Endometrial microvascular endothelial cells (primary cell): Measurements from ENCODE around the gene SPOUT1. TPM values are rescaled to one million over a fixed set of nuclear protein-coding genes. Genes with fewer than 3 reads are reported as not detected.
"Not testable (repeated sequence)": the region's sequence is repeated elsewhere in the genome, so short reads cannot be mapped to it uniquely, and the experiment has no call there.

Experiments used
- in situ Hi-C: cut with HindIII; loops from 2 replicates; pipeline ENCODE4 v1.10.0; 2017; ENCODE audit warnings: low sequenced_read_pairs, low pct_unique_long_range_greater_than_20kb; ENCODE audit errors: inconsistent ontology term
- total RNA-seq: library from RNA; depleted of rRNA; stranded (reverse); fragments of >200 nt; gene quantifications from one replicate; pipeline ENCODE4 v1.2.3, GENCODE V29; 2015; ENCODE audit errors: inconsistent ontology term

Gene SPOUT1
- total RNA-seq, 1 donor from 2014 or later, result 27.0 TPM

GRCh38 chr9:128818839-128819715, 10.5 kb downstream of the SPOUT1 start:
- in situ Hi-C loops, result no loop called here

DNA sequence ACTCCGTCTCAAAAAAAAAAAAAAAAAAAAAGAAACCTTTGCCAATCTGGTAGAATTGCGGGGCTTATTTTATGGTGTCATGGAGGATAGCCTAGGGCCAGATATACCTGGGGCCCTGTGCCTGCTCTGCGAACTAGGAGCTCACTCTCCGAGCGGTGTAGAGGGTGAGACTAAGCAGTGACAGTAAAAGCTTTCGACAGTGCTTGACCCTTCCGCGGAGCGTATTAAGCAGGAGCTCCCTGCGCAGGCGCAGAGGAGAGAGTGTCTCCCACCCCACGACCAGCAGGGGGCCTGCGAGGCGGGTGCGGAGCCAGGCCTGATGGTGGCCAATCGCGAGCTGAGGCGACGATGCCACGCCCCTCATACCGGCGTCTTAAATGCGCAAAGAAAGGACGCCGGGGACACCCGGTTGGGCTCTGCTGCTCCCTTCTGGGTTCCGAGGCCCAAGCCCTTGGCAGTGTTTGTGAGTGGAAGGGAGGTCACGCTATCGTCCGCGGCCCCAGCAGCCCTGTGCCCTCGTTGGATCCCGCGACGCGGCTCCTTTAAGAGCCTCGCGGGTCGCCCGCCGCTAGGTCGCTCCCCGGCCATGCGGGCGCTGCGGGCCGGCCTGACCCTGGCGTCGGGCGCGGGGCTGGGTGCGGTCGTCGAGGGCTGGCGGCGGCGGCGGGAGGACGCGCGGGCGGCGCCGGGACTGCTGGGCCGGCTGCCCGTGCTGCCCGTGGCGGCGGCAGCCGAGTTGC, 11.3 kb downstream of the SPOUT1 start, which contains the start of gene ENDOG:
Gene ENDOG, plus strand, starts transcription at position 402 of the 740 bp plus-strand sequence. Its CDS starts 185 bp downstream, at position 587.
- in situ Hi-C loops, result no loop called here

DNA sequence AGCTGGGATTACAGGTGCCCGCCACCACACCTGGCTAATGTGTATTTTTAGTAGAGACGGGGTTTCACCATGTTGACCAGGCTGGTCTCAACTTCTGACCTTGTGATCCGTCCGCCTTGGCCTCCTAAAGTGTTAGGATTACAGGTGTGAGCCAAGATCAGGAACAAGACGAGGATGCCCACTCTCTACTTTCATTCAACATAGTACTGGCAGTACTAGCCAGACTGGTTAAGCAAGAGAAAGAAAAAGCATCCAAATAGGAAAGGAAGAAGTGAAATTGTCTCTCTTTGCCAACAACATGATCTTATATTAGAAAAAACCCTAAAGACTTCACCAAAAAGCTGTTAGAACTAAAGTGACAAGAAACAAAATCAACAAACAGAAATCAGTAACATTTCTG, 18.7 kb downstream of the SPOUT1 start:
- in situ Hi-C loops, result no loop called here

DNA sequence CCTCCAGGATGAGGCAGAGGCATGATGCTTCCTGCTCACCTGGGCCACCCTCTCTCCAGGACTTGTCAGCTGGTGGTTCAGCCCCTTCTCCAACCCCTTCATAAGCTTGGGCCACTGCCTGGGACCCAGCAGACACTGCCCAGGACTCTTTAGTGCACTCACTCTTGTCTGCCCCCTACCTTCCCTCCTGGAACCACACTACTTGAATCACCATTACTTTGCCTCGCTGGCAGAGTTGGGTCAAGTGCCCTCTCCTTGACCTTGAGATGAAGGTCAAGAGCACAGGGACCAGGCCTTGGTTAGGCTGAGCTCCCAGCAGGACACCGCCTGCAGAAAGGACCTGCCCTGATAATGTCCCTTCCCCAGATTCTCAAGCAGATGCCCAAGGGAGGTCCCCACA, 19.8 kb downstream of the SPOUT1 start:
- in situ Hi-C loops, result no loop called here

DNA sequence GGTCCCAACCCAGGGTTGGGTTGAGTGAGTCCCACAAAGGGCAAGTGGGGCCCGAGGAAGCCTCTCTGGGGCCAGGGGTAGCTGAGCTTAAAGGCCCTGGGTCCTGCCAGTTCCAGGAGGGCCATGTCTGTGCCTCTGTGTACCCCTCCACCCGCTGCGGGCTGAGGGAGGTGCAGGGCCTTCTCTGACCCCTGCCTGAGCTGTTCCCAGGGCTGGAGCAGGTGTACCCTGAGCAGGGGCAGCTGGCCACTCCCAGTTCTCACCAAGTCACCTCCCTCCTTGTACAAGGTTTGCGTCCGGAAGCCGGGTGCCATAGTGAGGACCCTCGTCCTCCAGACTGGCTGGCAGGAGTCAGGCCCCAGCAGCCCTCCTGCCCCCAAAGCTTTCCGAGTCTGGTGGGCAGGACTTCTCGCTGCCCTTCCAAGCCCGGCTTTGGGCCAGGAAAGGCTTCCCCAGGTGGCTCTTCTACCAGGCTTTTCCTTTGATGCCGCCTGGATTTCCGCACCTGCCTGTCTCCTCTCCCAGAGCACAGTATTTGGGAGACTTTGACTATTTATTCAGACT, 20.5 kb downstream of the SPOUT1 start:
- in situ Hi-C loops, result no loop called here

- in situ Hi-C loops, result no loop called here
Measured at GRCh38 chr9:128808543-128808942, 21.1 kb downstream of the SPOUT1 start.

- in situ Hi-C loops, result no loop called here
Measured at GRCh38 chr9:128807827-128808226, 21.8 kb downstream of the SPOUT1 start.

DNA sequence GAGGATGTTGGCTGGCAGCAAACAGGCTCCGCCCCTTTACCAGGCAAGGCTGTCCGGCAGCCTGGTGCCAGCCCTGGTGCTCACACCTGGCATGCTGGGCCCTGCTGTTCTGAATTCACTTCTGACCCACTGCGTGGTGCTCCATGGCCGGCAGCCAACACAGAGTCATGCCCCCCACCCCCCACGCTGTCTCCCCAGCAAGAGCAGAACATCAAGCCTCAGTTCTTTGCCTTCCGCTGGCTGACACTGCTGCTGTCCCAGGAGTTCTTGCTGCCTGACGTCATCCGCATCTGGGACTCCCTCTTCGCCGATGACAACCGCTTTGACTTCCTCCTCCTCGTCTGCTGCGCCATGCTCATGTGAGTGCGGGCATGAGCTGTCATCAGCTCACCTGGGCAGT, 23.9 kb downstream of the SPOUT1 start:
- in situ Hi-C loops, result no loop called here

- in situ Hi-C loops, result no loop called here
Measured at GRCh38 chr9:128802482-128802881, 27.1 kb downstream of the SPOUT1 start.

DNA sequence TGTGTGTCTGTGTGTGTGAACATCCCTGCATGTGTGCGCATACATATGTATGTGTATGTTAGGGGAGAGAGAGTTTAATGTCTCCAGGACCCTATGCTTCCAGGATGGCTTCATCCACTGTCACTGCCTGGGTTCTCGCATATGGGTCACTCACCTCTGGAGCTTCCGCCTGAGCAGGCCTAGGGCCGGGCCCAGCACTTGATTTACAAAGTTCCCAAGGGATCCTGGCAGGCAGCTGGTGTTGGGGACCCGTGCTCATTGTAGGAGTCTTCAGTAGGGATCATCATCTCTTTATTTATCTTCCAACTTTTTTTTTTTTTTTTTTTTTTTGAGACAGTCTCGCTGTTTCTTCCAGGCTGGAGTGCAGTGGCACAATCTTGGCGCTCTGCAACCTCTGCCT, 29.5 kb downstream of the SPOUT1 start:
- in situ Hi-C loops, result no loop called here

GRCh38 chr9:128798896-128799295, 30.7 kb downstream of the SPOUT1 start:
- in situ Hi-C loops, result no loop called here

DNA sequence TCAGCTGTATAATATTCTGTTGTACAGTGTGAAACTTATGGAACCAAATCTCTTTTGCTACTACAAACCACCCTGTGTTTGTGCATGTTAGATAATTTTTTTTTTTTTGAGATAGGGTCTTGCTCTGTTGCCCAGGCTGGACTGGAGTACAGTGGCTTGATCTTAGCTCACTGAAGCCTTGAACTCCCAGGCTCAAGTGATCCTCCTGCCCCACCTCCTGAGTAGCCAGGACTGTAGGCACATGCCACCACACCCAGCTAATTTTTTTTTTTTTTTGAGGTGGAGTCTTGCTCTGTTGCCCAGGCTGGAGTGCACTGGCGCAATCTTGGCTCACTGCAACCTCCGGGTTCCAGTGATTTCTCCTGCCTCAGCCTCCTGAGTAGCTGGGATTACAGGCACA, 34.6 kb downstream of the SPOUT1 start:
- in situ Hi-C loops, result not testable (repeated sequence)

DNA sequence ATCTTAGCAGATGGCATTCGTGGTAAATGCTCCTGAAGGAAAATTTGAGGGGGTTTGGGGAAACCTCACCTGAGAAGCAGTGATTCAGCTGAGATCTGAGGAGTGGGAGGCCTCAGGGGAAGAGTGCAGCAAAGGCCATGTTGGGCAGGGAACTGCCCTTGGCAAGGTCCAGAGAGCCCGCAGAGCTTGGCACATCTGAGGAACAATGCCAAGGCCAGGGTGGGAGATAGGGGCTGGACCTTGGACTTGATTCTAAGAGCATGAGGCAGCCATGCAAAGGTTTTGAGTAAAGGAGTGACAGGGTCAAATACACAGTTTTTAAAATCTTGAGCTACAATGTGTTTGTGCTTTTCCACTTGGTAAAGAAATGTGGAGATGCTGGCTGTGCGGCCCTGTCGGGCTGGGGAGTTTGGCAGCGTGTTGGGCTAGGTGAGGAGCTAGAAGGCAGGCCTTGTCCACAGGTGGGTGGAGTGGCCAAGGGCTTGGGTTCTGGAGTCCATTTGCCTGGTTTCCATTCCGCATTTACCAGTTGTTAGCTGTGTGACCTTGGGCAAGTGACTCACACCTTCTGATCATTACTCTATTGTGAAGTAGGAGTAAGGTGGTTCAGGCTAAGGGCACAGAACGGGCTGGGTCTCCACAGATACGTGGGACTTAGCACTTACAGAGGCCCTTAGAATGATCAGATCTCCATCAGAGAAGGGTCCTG, 36.5 kb downstream of the SPOUT1 start:
- in situ Hi-C loops, result no loop called here

DNA sequence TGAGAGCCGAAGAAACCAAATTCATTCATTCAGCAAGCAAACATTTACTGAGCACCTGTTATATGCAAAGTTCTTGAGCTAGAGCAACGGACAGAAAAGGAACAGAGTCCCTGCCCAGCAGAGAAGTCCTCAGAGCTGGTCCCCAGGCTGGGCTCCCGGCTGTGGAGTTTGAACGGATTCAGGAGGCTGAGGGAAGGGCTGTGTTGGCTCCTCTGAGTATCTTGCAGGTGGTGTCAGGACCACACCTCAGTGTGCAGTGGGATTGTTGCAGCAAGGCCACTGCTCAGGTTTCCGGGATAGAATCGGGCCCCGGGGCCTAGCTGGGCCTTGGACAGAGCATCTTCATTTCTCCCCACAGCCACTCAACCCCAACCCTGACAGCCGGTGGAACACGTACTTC, 37.5 kb downstream of the SPOUT1 start:
- in situ Hi-C loops, result no loop called here

- in situ Hi-C loops, result no loop called here
Measured at GRCh38 chr9:128790536-128790935, 39.1 kb downstream of the SPOUT1 start.

DNA sequence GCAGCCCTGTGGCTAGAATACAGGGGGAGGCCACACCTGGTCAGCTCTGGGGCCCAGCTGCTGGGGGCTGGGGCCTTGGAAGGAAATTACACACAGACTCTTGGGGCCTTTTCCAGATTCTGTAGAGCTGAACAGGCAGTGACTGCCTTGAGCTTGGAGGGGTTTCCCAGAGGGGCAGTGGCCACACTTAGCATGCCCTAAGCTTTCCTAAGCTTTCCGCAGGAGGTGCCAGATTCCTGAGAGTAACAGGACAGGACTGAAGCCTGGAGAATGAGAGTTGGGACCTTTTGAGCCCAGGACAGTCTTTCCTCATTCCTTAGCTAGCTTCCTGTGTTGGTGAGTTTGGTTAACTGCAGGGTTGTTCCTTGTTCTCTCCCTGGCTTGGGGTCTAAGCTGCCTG, 41.1 kb downstream of the SPOUT1 start:
- in situ Hi-C loops, result no loop called here

DNA sequence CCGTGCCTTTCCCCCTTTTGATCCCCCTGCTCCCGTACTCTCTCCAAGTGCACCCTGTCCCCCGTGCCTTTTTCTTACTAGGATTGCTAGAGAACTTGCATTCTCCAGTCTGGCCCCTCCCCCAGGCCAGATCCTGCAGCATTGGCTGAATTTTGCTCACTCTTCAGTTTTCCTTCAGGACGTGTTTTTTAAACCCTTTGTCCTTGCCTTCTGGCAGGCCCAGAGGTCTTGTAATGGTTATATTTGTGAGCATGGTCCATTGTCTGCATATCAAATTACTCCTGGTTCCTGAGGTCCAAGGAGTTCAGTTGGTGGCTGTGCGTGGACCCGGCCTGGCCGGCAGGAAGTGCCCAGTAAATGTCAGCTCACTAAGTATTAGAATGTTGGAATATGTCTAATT, 41.9 kb downstream of the SPOUT1 start:
- in situ Hi-C loops, result no loop called here

DNA sequence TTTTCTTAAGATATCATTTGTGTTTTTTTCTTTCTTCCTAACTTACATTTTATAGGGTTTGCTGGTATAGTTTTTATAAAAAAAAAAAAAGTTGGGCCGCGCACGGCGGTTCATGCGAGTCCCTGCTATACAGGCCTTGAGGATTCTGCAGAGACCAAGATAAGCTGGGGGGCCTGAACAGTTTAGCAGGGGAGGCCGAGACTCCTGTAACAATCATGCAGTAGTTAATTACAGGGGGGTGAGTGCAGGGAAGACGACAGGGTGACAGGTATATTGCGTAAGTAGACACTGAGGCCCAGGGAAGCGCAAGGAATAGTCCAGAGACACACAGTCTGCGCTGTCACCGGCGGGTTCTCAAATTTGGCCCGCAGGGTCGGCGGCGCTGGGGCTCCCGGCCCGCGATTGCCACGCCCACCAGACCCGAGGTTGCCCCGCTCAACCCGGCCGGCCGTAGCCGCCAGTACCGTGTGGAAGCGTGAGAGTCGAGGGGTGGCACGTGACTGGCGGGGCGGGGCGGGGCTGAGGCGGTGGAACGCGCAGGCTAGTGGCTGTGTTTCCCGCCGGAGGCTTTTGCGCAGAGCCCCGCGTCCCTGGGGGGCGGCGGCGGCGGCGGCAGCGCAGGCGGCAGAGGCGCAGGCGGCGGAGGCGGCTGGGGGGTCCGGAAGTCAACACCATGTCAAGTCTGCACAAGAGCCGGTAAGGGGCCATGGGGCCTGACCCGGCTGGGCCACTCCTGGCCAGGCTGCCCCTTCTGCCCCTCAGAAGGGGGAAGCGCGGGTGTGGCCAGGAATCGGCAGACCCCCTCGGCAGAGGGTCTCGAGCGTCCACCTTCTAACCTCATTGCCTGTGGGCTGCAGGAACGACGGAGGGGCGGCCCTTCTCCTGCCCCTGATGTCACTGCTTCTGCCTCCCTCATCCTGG, 42.7 kb downstream of the SPOUT1 start, which contains the start of gene TBC1D13:
Gene TBC1D13, plus strand, starts transcription at position 573 of the 921 bp plus-strand sequence. Its CDS starts 101 bp downstream, at position 674.
- in situ Hi-C loops, result no loop called here
